GM19328 (cell line): Measurements from ENCODE around the gene PAPSS1.
"Not testable (repeated sequence)": the region's sequence is repeated elsewhere in the genome, so short reads cannot be mapped to it uniquely, and the experiment has no call there.

ENCODE experiments used
- ATAC-seq: cut with Tn5 transposase; IDR thresholded peaks from one replicate; pipeline ENCODE4 v1.9.1; 2021; ENCODE audit warnings: mild to moderate bottlenecking, moderate library complexity; ENCODE audit not compliant: unreplicated experiment

The PAPSS1 gene

DNA sequence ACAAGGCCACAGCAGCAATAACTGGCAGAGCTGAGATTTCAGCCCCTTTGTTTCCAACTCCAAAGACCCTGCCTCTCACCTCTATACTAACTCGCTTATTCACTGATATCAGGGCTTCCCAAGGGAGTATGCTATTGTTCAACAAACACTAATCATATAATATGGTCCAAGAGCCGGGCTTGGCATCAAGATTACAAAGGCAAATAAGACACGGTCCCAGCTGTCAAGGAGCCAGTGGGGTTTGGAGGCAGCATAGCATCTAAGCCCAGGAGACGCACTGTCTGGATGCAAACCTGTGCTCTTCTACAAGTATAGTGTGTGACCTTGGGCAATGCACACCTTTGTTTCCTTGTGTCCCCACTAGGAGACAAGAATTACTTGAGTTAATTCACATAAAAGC is 28.7 kb downstream of the PAPSS1 start:
- ATAC-seq = no peak

DNA sequence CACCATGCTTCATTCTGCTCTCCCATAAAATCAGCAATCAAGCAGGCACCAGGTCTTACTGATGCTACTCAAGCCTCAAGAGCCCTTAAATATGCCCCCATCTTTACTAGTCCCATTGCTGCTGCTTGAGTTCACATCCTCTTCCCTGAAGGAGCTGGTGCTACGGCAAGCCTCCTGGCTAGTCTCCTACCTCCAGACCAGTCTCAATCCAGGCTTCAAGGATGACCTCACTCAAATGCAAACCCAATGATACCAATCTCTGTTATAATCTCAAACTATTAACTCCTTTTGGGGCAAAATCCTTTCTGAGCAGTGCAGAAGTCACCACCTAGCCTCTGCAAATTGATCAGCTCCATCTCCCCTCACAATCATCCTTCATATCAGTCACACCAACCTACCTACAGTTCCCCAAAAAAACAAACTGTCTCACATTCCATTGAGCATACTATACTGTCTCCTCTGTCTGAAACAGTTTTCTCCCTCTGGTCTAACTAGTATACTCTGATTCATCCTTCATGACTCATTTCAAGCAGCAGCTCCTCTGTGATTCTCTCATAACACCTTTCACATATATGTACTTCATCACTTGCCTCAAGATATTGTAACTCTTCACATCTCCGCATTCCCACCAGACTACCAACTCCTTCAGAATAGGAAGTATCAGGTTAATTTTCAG is 30.0 kb downstream of the PAPSS1 start:
- no peak for ATAC-seq

DNA sequence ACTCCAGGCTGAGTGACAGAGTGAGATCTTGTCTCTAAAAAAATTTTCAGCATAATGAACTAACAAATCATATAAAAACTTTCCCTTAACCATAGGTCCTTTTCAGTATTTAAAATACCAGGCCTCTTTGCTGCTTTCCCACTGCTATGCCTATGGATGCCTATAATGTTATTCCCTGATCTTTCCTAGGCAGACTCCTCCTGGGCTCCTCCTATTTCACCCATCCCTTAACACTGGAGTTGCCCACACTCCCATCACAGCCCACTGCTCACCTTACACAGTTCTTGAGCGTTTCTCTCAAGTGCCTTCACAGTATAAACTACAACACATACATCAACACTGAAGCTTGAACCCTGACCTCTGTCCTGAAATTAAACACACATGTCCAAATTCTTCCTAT is 31.6 kb downstream of the PAPSS1 start:
- ATAC-seq = no peak

DNA sequence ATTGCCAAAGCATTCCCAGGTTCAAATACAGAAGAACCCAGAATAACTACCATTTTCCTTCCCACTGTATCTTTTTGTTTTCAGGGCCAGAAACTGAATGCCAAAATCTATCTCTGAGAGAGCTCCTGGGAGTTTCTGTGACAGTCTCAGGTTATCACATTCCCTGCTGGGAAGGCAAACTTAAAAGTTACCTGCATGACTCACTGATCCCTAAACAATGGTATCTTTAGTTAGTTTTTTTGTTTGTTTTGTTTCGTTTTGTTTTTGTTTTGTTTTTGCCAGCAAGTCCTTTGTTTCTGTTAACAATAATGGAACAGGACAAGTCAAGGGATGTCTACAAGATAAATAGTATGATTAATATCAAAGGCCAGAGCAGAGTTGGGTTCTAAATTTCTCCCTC is 34.3 kb downstream of the PAPSS1 start:
- ATAC-seq = no peak

DNA sequence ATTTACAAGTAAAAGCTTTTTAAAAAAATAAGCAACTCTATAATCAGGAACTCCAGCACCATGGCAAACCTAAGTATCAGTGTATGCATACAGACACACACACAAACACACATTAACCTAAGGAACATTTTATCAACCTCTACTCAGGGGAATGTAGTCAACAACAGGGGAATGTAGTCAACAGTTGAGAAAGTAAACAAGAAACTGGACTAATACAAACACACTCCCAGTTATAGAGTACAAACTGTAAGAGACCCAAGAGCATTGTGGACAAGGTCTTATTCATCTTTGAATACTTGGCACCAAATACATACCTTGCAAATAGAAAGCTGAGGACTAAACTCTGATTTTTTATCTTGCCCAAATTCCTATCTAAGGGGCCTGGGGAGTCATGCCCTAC is 36.2 kb downstream of the PAPSS1 start:
- no peak for ATAC-seq

DNA sequence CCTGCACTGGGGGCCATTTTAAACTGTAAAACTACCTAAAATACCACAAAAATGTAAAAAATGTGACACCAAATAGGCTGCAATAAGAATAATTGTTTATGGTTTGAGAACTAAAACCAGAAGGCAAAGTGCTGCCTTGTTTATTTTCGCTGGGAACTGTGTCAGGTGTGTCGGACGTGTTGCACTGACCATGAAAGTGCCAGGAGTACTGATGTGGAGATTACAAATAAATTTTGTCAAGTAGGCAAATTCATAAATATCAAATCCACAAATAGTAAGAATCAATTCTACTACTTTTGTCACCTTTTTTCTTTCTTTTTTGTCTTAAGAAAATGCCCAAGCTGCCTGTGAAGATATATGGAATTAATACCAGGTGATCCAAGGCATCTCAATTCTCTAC is 37.7 kb downstream of the PAPSS1 start:
- ATAC-seq = no peak

DNA sequence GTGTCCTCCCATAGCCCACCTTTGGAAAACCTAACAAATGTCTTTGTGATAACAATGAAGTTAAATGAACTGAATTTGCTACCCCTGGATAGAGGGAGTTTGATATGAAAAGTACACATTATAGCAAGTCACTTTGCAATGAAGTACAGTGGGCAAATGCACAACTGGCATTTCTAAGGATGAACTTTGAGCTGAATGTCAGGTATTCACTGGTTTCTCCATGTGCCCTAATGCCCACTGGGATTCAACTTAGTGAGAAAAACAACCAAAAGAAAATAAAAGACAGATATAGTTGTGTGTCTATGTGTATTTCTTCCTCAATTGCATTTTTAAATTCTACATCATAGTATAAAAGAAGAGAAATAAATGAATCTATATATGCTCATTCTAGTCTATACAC is 51.0 kb downstream of the PAPSS1 start:
- no peak for ATAC-seq

DNA sequence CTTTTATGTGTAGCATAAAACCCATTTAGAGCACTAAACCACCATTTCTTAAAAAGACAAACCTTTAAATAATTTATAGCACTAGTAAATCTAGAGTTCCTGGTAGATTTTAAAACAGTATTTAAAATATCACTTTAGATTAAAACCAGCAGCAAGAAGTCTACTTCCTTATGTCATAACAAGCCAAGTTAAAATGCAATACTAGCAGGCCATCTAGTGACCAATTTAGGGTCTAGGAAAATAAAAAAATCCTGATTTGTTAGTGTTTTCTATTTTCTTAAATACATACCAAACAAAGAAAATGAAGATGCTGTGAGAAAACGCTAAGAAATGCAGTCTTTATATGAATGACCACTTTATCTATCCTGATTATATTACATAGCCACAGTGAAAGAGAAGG is 53.9 kb downstream of the PAPSS1 start:
- ATAC-seq = no peak

DNA sequence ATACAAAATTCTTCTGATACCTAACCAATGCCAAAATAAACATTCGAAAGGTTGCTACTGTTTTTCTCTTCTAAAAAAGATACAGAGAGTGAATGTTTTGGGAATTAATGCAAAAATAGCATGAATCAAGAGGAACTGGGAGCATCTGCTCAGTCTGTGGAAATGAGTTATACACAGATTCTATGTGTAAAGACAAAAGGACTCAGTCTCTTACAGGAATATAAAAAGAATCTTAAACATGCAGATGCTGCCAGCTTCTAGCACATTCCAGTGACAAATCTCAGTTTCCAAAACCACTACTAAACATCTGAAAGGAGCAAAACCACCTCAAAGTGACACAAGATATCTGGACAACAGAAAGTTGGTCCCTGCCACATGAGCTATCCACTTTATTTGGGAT is 55.0 kb downstream of the PAPSS1 start:
- ATAC-seq = no peak

DNA sequence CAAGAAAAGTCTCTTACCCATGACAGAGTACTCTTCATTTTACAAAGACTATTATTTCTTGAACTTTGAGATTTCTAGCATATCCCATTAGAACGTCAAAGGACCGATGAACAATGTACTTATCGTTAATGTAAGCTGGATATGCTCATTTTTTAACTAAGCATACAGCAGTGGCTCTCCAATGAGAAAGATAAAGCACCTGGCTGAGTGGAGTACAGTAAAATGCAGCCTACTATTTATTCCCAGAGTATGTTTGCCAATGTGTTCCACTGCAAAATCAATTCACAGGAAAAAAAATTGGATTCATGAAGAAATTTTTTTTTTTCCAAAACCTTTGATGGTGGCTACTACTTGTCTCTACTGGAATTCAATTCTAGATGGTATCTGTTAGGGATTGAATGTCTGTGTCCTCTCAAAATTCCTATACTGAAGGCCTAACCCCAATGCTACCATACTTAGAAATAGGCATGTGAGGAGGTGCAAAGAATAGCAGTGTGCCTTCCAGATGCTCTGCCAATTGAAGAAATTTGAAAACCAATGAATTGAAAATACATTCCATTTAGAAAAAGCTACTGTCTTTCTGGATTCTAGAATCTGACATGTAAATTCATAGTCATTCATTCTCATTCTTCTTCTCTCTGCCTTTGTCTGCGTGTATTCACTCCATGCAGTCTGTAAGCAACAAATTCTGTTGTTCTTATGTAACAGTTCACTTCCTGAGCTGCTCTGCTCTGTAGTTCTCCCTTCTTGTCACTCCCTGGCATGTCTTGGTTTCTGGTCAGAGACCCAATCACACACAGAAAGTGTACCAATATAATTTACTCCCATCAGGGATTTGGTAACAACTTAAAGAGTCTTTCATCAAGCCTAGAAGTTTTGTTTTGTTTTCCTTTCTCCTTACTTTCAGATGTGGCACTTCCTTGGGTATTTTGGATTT is 61.4 kb downstream of the PAPSS1 start:
- no peak for ATAC-seq

DNA sequence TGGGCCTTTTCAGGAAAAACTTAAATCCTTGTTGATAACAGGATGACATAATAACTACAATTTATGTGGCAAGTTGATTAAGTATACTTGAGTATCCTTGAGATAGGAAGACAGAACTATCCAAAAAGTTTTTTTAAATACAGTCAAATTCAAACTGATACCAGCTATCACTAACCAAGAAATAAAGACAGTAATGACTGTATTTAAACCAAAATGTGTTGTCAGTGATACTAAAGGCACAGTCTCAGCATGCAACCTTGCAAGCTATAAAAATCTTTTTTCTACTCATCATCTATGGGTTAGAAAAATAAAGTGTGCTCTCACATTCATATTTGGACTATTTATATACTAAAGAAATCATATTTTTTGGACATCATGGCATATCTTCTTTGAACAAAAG is 64.7 kb downstream of the PAPSS1 start:
- no peak for ATAC-seq

DNA sequence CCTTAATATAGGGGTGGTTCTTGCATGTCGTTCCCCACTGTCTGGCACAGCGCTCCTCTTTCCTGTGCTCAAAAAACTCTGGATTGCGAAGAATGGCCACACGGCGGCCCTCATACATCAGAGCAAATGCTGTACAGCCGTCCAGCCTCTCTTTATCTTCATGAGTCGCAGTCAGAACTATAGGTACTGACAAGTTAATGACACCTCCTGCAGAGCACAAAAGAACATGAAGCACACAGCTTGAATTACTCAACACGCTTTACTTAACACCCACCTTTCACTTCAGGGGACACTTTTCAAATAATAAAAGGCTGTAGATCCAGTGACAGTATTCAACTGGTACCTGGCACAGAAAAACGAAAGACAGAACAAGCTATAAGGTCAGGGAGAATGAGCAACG is 65.3 kb downstream of the PAPSS1 start:
- no peak for ATAC-seq

DNA sequence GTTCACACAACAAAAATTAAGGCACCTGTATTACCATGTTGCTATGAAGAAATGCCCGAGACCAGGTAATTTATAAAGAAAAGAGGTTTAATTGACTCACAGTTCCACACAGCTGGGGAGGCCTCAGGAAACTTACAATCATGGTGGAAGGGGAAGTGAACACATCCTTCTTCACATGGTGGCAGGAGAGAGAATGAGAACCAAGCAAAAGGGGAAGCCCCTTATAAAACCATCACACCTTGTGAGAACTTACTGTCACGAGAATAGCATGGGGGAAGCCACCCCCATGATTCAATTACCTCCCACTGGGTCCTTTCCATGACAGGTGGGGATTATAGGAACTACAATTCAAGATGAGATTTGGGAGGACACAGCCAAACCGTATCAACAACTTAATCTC is 68.6 kb downstream of the PAPSS1 start:
- ATAC-seq = not testable (repeated sequence)

DNA sequence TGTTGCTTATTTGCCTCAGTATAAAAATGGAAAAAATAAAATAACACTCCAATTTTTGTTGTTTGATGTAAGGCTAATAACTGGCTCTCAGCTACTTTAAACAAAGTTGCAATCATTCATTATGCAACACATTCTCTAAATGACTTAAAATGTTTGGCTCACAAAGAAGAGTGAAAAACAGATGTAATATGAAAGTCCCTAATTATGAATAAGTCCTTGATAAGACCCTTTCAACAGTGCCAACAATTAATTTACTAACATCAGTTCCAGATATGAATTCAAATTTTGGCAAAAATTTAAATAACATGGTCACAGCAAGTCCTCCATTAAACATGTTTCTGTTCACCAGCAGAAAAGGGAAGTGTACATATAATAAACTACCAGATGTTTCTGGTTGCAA is 69.8 kb downstream of the PAPSS1 start:
- no peak for ATAC-seq

DNA sequence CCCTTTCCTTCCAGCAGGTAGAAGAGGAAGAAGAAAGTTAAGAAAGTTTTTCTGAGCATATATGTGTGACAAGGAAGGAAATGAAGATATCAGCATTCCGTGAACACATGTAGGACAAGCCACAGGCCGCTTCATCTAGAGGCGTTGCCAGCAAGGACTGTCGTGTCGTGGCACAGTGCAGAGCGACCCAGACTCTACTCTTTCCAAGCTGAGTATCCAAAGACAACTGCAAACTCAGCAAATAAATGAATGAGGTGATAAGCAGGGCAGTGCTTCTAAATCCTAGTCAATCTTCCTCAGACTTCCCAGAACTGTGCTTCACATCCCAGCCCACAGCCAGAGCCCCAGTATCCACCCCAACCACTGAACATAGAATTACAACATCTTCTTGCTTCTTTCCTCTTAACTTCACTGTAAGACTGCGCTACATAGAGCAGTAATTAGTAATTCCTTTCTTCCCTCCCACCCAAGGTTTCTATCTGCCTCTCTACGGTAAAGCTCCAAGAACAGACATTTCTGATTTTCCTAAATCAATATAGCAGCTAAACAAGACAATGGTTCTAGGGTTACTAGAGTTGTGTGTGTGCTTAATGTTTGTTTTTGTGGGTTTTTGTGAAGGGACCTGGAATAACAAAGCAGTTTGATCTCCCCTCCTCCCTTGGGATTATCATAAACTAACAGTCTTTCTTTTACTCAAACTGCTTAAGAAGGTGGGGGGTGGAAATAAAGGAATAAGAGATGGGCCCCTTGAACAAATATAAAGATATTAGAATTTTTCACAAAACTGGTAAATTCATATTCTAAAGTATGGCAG is 71.6 kb downstream of the PAPSS1 start:
- ATAC-seq = no peak

DNA sequence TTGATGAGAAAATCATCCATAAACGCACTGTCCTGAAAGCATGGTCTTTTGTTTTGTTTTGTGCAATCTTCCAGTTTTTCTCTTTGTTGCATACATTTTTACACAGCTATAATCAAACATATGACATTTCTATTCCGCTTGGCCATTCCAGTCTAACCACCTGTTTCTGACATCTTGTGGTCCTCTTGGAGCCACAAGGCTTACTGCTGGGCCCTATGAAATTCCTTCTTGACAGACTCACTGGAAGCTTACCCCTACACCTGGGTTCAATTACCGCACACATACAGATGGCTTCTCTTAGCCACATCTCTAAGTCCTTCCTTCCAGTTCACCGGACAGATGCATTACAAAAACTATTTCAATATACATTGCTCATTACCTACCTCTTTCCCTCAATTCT is 72.4 kb downstream of the PAPSS1 start:
- ATAC-seq = no peak

DNA sequence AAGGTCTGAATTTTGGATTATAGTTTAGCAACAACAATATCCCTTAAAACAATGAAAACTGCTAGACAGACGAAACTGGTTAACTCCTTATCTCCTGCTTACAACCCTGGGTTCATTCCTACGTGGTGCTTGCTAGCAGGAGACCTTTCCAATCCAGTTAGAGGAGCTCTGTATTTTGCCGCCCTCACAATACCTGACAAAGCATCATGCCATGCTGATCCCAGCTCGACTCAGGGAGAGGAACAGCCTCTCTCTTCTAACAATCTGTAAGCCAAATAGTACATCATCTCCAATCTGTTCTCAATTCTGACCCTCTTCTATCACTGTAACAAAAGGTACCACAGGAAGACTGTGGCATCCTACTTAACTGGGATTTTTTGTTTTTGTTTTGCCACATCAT is 74.4 kb downstream of the PAPSS1 start:
- no peak for ATAC-seq

DNA sequence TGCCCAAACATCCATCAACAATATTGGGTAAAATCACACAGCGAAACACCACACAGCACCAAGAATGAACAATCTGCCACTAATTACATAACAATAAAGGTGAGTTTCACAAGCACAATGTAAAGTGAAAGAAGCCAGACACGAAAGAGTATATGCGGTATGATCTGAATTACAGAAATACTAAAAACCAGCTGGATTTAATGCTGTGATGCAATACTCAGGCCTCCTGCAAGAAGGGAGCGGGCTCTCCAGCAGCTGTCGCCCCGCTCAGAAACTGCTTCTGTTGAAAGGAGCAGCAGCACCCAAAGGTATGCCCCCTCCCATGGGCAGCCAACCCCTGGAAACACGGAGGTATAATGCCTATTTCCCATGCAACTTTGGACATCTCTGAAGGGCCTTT is 77.0 kb downstream of the PAPSS1 start:
- no peak for ATAC-seq

DNA sequence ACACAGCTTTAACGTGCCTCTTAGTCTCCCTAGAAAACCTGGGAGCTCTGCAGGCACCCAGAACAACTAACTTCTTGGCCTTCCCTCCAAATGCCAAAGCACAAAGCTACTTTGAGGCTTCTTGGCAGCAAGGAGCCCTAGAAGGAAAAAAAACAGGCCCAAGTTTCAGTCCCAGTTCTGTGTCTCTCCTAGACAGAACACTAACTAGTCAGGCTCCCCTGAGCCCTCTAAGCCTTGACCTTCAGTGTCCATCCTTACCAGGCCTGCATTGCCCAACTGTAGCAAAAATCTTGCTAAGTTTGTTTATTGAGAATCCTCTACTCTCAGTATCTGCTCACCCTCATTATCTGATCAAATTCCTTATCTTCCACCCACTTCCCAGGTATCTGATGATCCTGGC is 79.2 kb downstream of the PAPSS1 start:
- ATAC-seq = no peak

DNA sequence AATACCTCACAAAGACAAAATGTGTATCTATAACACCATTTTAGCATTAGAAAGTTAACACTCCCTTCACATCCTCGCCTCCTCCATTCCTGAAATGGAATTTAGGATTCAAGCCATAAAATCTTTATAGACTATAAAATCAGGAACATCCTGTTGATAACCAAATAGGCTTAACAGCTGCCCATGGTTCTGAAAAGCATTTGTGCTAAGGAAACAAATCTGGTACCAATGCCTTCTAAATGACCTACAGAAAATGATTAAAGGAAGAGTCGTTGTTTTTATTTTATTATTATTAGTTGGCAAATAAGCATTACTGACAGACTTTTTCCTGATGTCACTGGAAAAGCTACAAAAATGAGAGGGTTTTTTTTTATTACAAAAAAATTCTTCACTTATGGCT is 79.8 kb downstream of the PAPSS1 start:
- ATAC-seq = no peak

DNA sequence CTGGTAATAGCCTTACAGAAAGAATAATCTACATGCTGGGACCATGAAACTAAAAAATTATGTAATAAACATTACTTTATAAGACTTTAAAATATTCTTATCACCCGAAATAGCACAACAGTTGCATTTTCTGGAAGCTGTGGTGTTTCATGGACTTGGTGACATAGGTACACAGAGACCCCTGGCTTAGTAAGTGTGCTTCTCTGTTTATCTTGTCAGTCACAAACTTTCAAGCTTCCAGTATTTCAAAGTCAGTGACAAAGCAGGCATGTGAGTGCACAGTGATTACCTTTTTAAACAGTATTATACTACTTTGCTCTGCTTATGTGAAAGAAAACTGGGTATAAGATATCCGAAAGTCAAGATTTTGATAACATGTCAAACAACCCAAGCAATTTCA is 84.3 kb downstream of the PAPSS1 start:
- ATAC-seq = no peak

DNA sequence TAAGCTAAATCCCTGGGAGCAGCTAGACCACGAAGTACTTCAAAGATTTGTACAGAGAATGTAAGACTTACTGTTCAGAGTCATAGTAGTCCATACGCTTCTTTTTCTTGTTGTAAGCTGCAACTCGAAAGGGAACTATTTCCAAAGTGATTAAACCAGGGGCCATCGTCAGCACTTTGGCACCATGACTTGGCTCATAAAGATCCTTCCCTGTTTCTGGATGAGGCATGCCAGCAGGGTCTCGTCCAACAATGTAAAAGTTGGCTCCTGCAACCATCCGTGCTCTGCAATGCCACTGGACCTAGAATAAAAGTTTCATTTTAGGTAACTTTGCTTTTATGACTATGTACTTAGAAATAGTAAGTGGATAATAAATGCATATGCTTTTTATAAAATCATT is 88.5 kb downstream of the PAPSS1 start:
- ATAC-seq = no peak
